ENCODE results near the gene CDK8.

The CDK8 gene

GRCh38 chr13:26340807-26341206, 86.9 kb downstream of the CDK8 start:
- Histone ChIP-seq H3K36me3 (ENCODE audit: control insufficient read depth in 4 of 4, insufficient read depth in 4 of 4, low read length in 3 of 4) (peaks cover 0 to 3% (median 1%) of the 10 kb centered on the region in 4 experiments), H3K9me3 (ENCODE audit: control extremely low read depth in 1 of 5, control insufficient read depth in 4 of 5, insufficient read depth in 2 of 5, low read depth in 1 of 5, low read length in 4 of 5) (no peaks in the 10 kb centered on the region), H3K4me3 (ENCODE audit: control insufficient read depth in 1 of 7, extremely low read depth in 1 of 7, insufficient read depth in 4 of 7, low read depth in 2 of 7, low read length in 6 of 7) (no peak overlapping the region), H3K27me3 (replicated peaks in 2 of 5; ENCODE audit: control insufficient read depth in 4 of 5, insufficient read depth in 5 of 5, low read length in 4 of 5) (no peaks in the 10 kb centered on the region), H3K4me1 (ENCODE audit: control extremely low read depth in 1 of 4, control insufficient read depth in 4 of 4, insufficient read depth in 4 of 4, low read length in 3 of 4) (no peaks in the 10 kb centered on the region), H3K27ac (ENCODE audit: insufficient read depth in 1 of 2, low read depth in 1 of 2, low read length in 2 of 2, poor library complexity in 1 of 2, severe bottlenecking in 2 of 2) (no peak overlapping the region)
- no CpG with 5 or more reads among the region's 2 CpGs for WGBS (ENCODE audit: insufficient coverage)
- no peak for DNase-seq
- ChIA-PET CTCF (no interaction called here), POLR2A (no interaction called here)

- H3K27me3 ChIP-seq (replicated peaks in 2 of 5; ENCODE audit: control insufficient read depth in 4 of 5, insufficient read depth in 5 of 5, low read length in 4 of 5), result no peaks in the 10 kb centered on the region
- DNase-seq, result peak in 2 of 3 donors; percentile 21 to 33
- H3K4me1 ChIP-seq (ENCODE audit: control extremely low read depth in 1 of 4, control insufficient read depth in 4 of 4, insufficient read depth in 4 of 4, low read length in 3 of 4), result no peaks in the 10 kb centered on the region
- no peak overlapping the region for H3K27ac ChIP-seq (ENCODE audit: insufficient read depth in 1 of 2, low read depth in 1 of 2, low read length in 2 of 2, poor library complexity in 1 of 2, severe bottlenecking in 2 of 2)
- no peak overlapping the region for H3K4me3 ChIP-seq (ENCODE audit: control insufficient read depth in 1 of 7, extremely low read depth in 1 of 7, insufficient read depth in 4 of 7, low read depth in 2 of 7, low read length in 6 of 7)
- H3K9me3 ChIP-seq (ENCODE audit: control extremely low read depth in 1 of 5, control insufficient read depth in 4 of 5, insufficient read depth in 2 of 5, low read depth in 1 of 5, low read length in 4 of 5), result no peaks in the 10 kb centered on the region
- 98% methylated on average over 4 of the region's 5 CpGs for WGBS (ENCODE audit: insufficient coverage)
- peaks cover 0 to 5% (median 1%) of the 10 kb centered on the region in 4 experiments for H3K36me3 ChIP-seq (ENCODE audit: control insufficient read depth in 4 of 4, insufficient read depth in 4 of 4, low read length in 3 of 4)
- ChIA-PET CTCF (no interaction called here), POLR2A (no interaction called here)
Observed at GRCh38 chr13:26342898-26343297, 89.0 kb downstream of the CDK8 start.

- no peaks in the 10 kb centered on the region for H3K27me3 ChIP-seq (replicated peaks in 2 of 5; ENCODE audit: control insufficient read depth in 4 of 5, insufficient read depth in 5 of 5, low read length in 4 of 5)
- H3K4me1 ChIP-seq (ENCODE audit: control extremely low read depth in 1 of 4, control insufficient read depth in 4 of 4, insufficient read depth in 4 of 4, low read length in 3 of 4), result no peaks in the 10 kb centered on the region
- H3K4me3 ChIP-seq (ENCODE audit: control insufficient read depth in 1 of 7, extremely low read depth in 1 of 7, insufficient read depth in 4 of 7, low read depth in 2 of 7, low read length in 6 of 7), result no peak overlapping the region
- CTCF ChIA-PET, result no interaction called here
- H3K27ac ChIP-seq (ENCODE audit: insufficient read depth in 1 of 2, low read depth in 1 of 2, low read length in 2 of 2, poor library complexity in 1 of 2, severe bottlenecking in 2 of 2), result no peak overlapping the region
- peaks cover 0 to 5% (median 2%) of the 10 kb centered on the region in 4 experiments for H3K36me3 ChIP-seq (ENCODE audit: control insufficient read depth in 4 of 4, insufficient read depth in 4 of 4, low read length in 3 of 4)
- DNase-seq, result peak in 1 of 3 donors; percentile 3
- POLR2A ChIA-PET, result no interaction called here
- no peaks in the 10 kb centered on the region for H3K9me3 ChIP-seq (ENCODE audit: control extremely low read depth in 1 of 5, control insufficient read depth in 4 of 5, insufficient read depth in 2 of 5, low read depth in 1 of 5, low read length in 4 of 5)
Observed at GRCh38 chr13:26343816-26344215, 89.9 kb downstream of the CDK8 start.

- Histone ChIP-seq H3K36me3 (ENCODE audit: control insufficient read depth in 4 of 4, insufficient read depth in 4 of 4, low read length in 3 of 4) (peaks cover 0 to 5% (median 3%) of the 10 kb centered on the region in 4 experiments), H3K4me3 (ENCODE audit: control insufficient read depth in 1 of 7, extremely low read depth in 1 of 7, insufficient read depth in 4 of 7, low read depth in 2 of 7, low read length in 6 of 7) (no peak overlapping the region), H3K27ac (ENCODE audit: insufficient read depth in 1 of 2, low read depth in 1 of 2, low read length in 2 of 2, poor library complexity in 1 of 2, severe bottlenecking in 2 of 2) (no peak overlapping the region), H3K4me1 (ENCODE audit: control extremely low read depth in 1 of 4, control insufficient read depth in 4 of 4, insufficient read depth in 4 of 4, low read length in 3 of 4) (no peaks in the 10 kb centered on the region), H3K9me3 (ENCODE audit: control extremely low read depth in 1 of 5, control insufficient read depth in 4 of 5, insufficient read depth in 2 of 5, low read depth in 1 of 5, low read length in 4 of 5) (no peaks in the 10 kb centered on the region), H3K27me3 (replicated peaks in 2 of 5; ENCODE audit: control insufficient read depth in 4 of 5, insufficient read depth in 5 of 5, low read length in 4 of 5) (no peaks in the 10 kb centered on the region)
- WGBS (ENCODE audit: insufficient coverage), result no CpG with 5 or more reads among the region's 4 CpGs
- POLR2A ChIA-PET, result no interaction called here
- no peak for DNase-seq
- CTCF ChIA-PET, result no interaction called here
Observed at GRCh38 chr13:26344980-26345379, 91.1 kb downstream of the CDK8 start.

GRCh38 chr13:26348966-26349365, 95.0 kb downstream of the CDK8 start:
- DNase-seq, result no peak
- WGBS (ENCODE audit: insufficient coverage), result 93% methylated on average over 2 of the region's 3 CpGs
- H3K4me1 ChIP-seq (ENCODE audit: control extremely low read depth in 1 of 4, control insufficient read depth in 4 of 4, insufficient read depth in 4 of 4, low read length in 3 of 4), result no peaks in the 10 kb centered on the region
- no peak overlapping the region for H3K27ac ChIP-seq (ENCODE audit: insufficient read depth in 1 of 2, low read depth in 1 of 2, low read length in 2 of 2, poor library complexity in 1 of 2, severe bottlenecking in 2 of 2)
- ChIA-PET CTCF (no interaction called here), POLR2A (interaction anchor here (0.5 kb wide), 1 partner anchor 20 kb away, joined by 4 read pairs; no protein-coding TSS in a partner anchor)
- no peaks in the 10 kb centered on the region for H3K9me3 ChIP-seq (ENCODE audit: control extremely low read depth in 1 of 5, control insufficient read depth in 4 of 5, insufficient read depth in 2 of 5, low read depth in 1 of 5, low read length in 4 of 5)
- H3K36me3 ChIP-seq (ENCODE audit: control insufficient read depth in 4 of 4, insufficient read depth in 4 of 4, low read length in 3 of 4), result peaks cover 0 to 11% (median 6%) of the 10 kb centered on the region in 4 experiments
- H3K4me3 ChIP-seq (ENCODE audit: control insufficient read depth in 1 of 7, extremely low read depth in 1 of 7, insufficient read depth in 4 of 7, low read depth in 2 of 7, low read length in 6 of 7), result no peak overlapping the region
- H3K27me3 ChIP-seq (replicated peaks in 2 of 5; ENCODE audit: control insufficient read depth in 4 of 5, insufficient read depth in 5 of 5, low read length in 4 of 5), result no peaks in the 10 kb centered on the region

GRCh38 chr13:26362261-26362660, 108.3 kb downstream of the CDK8 start:
- Histone ChIP-seq H3K27ac (ENCODE audit: insufficient read depth in 1 of 2, low read depth in 1 of 2, low read length in 2 of 2, poor library complexity in 1 of 2, severe bottlenecking in 2 of 2) (no peak overlapping the region), H3K4me1 (ENCODE audit: control extremely low read depth in 1 of 4, control insufficient read depth in 4 of 4, insufficient read depth in 4 of 4, low read length in 3 of 4) (no peaks in the 10 kb centered on the region), H3K4me3 (ENCODE audit: control insufficient read depth in 1 of 7, extremely low read depth in 1 of 7, insufficient read depth in 4 of 7, low read depth in 2 of 7, low read length in 6 of 7) (no peak overlapping the region), H3K27me3 (replicated peaks in 2 of 5; ENCODE audit: control insufficient read depth in 4 of 5, insufficient read depth in 5 of 5, low read length in 4 of 5) (no peaks in the 10 kb centered on the region), H3K9me3 (ENCODE audit: control extremely low read depth in 1 of 5, control insufficient read depth in 4 of 5, insufficient read depth in 2 of 5, low read depth in 1 of 5, low read length in 4 of 5) (no peaks in the 10 kb centered on the region), H3K36me3 (ENCODE audit: control insufficient read depth in 4 of 4, insufficient read depth in 4 of 4, low read length in 3 of 4) (peaks cover 0 to 4% (median 0%) of the 10 kb centered on the region in 4 experiments)
- ChIA-PET CTCF (no interaction called here), POLR2A (no interaction called here)
- WGBS (ENCODE audit: insufficient coverage), result 100% methylated on average over 1 of the region's 2 CpGs
- no peak for DNase-seq

GRCh38 chr13:26370553-26370952, 116.6 kb downstream of the CDK8 start:
- DNase-seq, result no peak
- CTCF ChIA-PET, result no interaction called here
- Histone ChIP-seq H3K27me3 (replicated peaks in 2 of 5; ENCODE audit: control insufficient read depth in 4 of 5, insufficient read depth in 5 of 5, low read length in 4 of 5) (no peaks in the 10 kb centered on the region), H3K4me3 (ENCODE audit: control insufficient read depth in 1 of 7, extremely low read depth in 1 of 7, insufficient read depth in 4 of 7, low read depth in 2 of 7, low read length in 6 of 7) (no peak overlapping the region), H3K9me3 (ENCODE audit: control extremely low read depth in 1 of 5, control insufficient read depth in 4 of 5, insufficient read depth in 2 of 5, low read depth in 1 of 5, low read length in 4 of 5) (no peaks in the 10 kb centered on the region), H3K27ac (ENCODE audit: insufficient read depth in 1 of 2, low read depth in 1 of 2, low read length in 2 of 2, poor library complexity in 1 of 2, severe bottlenecking in 2 of 2) (no peak overlapping the region), H3K36me3 (ENCODE audit: control insufficient read depth in 4 of 4, insufficient read depth in 4 of 4, low read length in 3 of 4) (peaks cover 0 to 4% (median 0%) of the 10 kb centered on the region in 4 experiments), H3K4me1 (ENCODE audit: control extremely low read depth in 1 of 4, control insufficient read depth in 4 of 4, insufficient read depth in 4 of 4, low read length in 3 of 4) (no peaks in the 10 kb centered on the region)
- 100% methylated on average over 1 of the region's 2 CpGs for WGBS (ENCODE audit: insufficient coverage)
- POLR2A ChIA-PET, result no interaction called here
